H1 (cell line): ENCODE measurements around the gene PPP2R3C.

Experiments used
- CBX5 ChIP-seq: fragments of 300-800, 300-1000 bp; sonication (generic); IDR thresholded peaks from 2 replicates; pipeline ENCODE4 v1.7.1; 2016; ENCODE audit warnings: antibody characterized with exemption, low read length, low read depth
- EGR1 ChIP-seq: IDR thresholded peaks from 2 replicates; pipeline ENCODE4 v1.6.1; 2011; ENCODE audit warnings: low read depth, low read length, borderline replicate concordance
- EZH2 ChIP-seq: fragments of 200-600 bp; sonication (generic); IDR thresholded peaks from 2 replicates; pipeline ENCODE4 v1.7.1; 2012; ENCODE audit warnings: low read depth, mild to moderate bottlenecking, moderate library complexity, low read length, inconsistent platforms; ENCODE audit not compliant: severe bottlenecking
- TF ChIP-seq, protein P1 (sequence below): IDR thresholded peaks from 2 replicates; pipeline ENCODE4 v1.6.1; 2012; ENCODE audit warnings: inconsistent platforms
- TF ChIP-seq, protein P2 (sequence below), 3 experiments: IDR thresholded peaks; 1 replicate in 2 of 3; 2 replicates in 1 of 3; pipeline versions ENCODE4 v1.5.1 to v1.6.1; 2011; ENCODE audit warnings: low read length in 3 of 3, mild to moderate bottlenecking in 3 of 3, inconsistent platforms in 2 of 3, low read depth in 1 of 3, moderate library complexity in 1 of 3; ENCODE audit not compliant: insufficient read depth in 1 of 3; ENCODE audit errors: control extremely low read depth in 1 of 3

DNA sequence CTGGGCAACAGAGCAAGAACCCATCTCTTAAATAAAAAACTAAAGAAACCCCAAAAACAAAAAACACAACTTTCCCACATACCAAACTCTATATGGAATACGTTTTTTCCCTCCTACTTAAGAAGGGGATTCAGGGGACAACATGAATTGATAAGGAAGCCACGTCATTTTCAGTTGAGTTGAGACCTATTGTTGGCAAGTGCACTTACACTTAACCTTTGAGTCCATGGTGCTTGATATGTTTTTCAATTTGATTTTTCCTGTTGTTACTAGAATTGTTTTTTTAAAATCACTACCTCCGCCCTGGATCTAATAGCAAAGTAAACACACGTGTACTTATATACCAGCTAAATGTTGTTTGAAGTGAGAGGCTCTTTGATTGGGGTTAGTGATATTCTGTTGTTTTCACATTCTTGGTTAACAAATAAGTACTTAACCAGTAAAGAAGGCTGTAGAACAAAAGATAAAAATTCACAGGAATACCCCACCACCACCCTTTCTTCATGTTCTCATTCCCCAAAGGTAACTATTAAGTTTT is 73.7 kb downstream of the PPP2R3C start:
- TF ChIP-seq CBX5 (no peak), EZH2 (no peak), EGR1 (no peak)
- TF ChIP-seq, protein P1, sequence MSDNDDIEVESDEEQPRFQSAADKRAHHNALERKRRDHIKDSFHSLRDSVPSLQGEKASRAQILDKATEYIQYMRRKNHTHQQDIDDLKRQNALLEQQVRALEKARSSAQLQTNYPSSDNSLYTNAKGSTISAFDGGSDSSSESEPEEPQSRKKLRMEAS: no peak
- TF ChIP-seq, protein P2, sequence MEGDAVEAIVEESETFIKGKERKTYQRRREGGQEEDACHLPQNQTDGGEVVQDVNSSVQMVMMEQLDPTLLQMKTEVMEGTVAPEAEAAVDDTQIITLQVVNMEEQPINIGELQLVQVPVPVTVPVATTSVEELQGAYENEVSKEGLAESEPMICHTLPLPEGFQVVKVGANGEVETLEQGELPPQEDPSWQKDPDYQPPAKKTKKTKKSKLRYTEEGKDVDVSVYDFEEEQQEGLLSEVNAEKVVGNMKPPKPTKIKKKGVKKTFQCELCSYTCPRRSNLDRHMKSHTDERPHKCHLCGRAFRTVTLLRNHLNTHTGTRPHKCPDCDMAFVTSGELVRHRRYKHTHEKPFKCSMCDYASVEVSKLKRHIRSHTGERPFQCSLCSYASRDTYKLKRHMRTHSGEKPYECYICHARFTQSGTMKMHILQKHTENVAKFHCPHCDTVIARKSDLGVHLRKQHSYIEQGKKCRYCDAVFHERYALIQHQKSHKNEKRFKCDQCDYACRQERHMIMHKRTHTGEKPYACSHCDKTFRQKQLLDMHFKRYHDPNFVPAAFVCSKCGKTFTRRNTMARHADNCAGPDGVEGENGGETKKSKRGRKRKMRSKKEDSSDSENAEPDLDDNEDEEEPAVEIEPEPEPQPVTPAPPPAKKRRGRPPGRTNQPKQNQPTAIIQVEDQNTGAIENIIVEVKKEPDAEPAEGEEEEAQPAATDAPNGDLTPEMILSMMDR (IDR thresholded peaks at IDR 0.05; ENCODE audit: control extremely low read depth in 1 of 3, insufficient read depth in 1 of 3, low read depth in 1 of 3, low read length in 3 of 3): no peak
